ENCODE results near the gene SNX33. TPM values are rescaled to one million over a fixed set of nuclear protein-coding genes. Genes with fewer than 3 reads are reported as not detected.

Gene SNX33
- total and polyA plus RNA-seq, 2 donors from 2014 or later = 14.2 to 20.2 TPM

DNA sequence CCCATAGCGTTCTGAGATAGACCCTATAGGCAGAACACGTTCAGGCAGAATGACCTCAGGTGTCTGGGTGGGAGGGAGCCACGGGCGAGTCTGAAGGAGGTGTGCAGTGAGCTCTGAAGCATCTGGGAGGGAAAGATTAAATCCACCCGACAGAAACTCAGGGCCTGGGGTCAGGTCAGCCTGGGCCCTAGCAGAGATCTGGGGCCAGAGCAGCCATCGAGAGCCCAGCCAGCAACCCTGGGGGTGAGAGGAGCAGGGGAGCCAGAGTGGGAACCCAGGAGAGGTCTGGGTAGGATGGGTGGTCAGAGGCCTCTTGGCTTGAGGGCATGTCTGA lies 22.1 kb downstream of the SNX33 start:
- Histone ChIP-seq H3K4me1 (ENCODE audit: control insufficient read depth in 2 of 3, insufficient read depth in 2 of 3, low read depth in 1 of 3, low read length in 3 of 3) (peaks cover 0 to 19% (median 3%) of the 10 kb centered on the region in 3 donors), H3K9ac (ENCODE audit: low read length in 3 of 3) (no peak overlapping the region), H3K9me3 (ENCODE audit: control insufficient read depth in 2 of 3, insufficient read depth in 1 of 3, low read length in 3 of 3) (no peaks in the 10 kb centered on the region), H3K27ac (ENCODE audit: low read depth in 2 of 2, low read length in 2 of 2) (no peak overlapping the region), H3K4me3 (ENCODE audit: low read length in 3 of 3) (no peak overlapping the region), H3K36me3 (ENCODE audit: control insufficient read depth in 2 of 3, insufficient read depth in 3 of 3, low read length in 3 of 3) (no peaks in the 10 kb centered on the region), H3K27me3 (ENCODE audit: control insufficient read depth, insufficient read depth, low read length) (no peaks in the 10 kb centered on the region)
- intact Hi-C loops (cut with DNase I) = no loop called here
- no peak for DNase-seq
- TF ChIP-seq CTCF (IDR thresholded peaks at IDR 0.05; ENCODE audit: borderline replicate concordance, extremely low read depth, insufficient read depth) = no peak
- FAIRE-seq = no peak

GRCh38 chr15:75671730-75672602 lies 24.3 kb downstream of the SNX33 start:
- H3K9ac ChIP-seq (ENCODE audit: low read length in 3 of 3) = no peak overlapping the region
- H3K27me3 ChIP-seq (ENCODE audit: control insufficient read depth, insufficient read depth, low read length) = no peaks in the 10 kb centered on the region
- H3K36me3 ChIP-seq (ENCODE audit: control insufficient read depth in 2 of 3, insufficient read depth in 3 of 3, low read length in 3 of 3) = no peaks in the 10 kb centered on the region
- no peak overlapping the region for H3K27ac ChIP-seq (ENCODE audit: low read depth in 2 of 2, low read length in 2 of 2)
- peaks cover 0 to 16% (median 3%) of the 10 kb centered on the region in 3 donors for H3K4me1 ChIP-seq (ENCODE audit: control insufficient read depth in 2 of 3, insufficient read depth in 2 of 3, low read depth in 1 of 3, low read length in 3 of 3)
- H3K4me3 ChIP-seq (ENCODE audit: low read length in 3 of 3) = no peak overlapping the region
- no peak for TF ChIP-seq CTCF (IDR thresholded peaks at IDR 0.05; ENCODE audit: borderline replicate concordance, extremely low read depth, insufficient read depth)
- DNase-seq = no peak
- intact Hi-C loops (cut with DNase I) = no loop called here
- H3K9me3 ChIP-seq (ENCODE audit: control insufficient read depth in 2 of 3, insufficient read depth in 1 of 3, low read length in 3 of 3) = no peaks in the 10 kb centered on the region
- no peak for FAIRE-seq

GRCh38 chr15:75672646-75673425 lies 25.1 kb downstream of the SNX33 start:
- Histone ChIP-seq H3K36me3 (ENCODE audit: control insufficient read depth in 2 of 3, insufficient read depth in 3 of 3, low read length in 3 of 3) (no peaks in the 10 kb centered on the region), H3K9me3 (ENCODE audit: control insufficient read depth in 2 of 3, insufficient read depth in 1 of 3, low read length in 3 of 3) (no peaks in the 10 kb centered on the region), H3K4me3 (ENCODE audit: low read length in 3 of 3) (no peak overlapping the region), H3K4me1 (ENCODE audit: control insufficient read depth in 2 of 3, insufficient read depth in 2 of 3, low read depth in 1 of 3, low read length in 3 of 3) (peaks cover 0 to 16% (median 3%) of the 10 kb centered on the region in 3 donors), H3K27me3 (ENCODE audit: control insufficient read depth, insufficient read depth, low read length) (no peaks in the 10 kb centered on the region), H3K27ac (ENCODE audit: low read depth in 2 of 2, low read length in 2 of 2) (peak overlapping the region; percentile 37 to 57), H3K9ac (ENCODE audit: low read length in 3 of 3) (no peak overlapping the region)
- FAIRE-seq (no peak), DNase-seq (peak in 2 of 5 donors; percentile 33 to 62)
- intact Hi-C loops (cut with DNase I) = no loop called here
- TF ChIP-seq CTCF (IDR thresholded peaks at IDR 0.05; ENCODE audit: borderline replicate concordance, extremely low read depth, insufficient read depth) = no peak
